GM12892 (cell line): ENCODE data around the gene KCNS1. TPM values are rescaled to one million over a fixed set of nuclear protein-coding genes. Genes with fewer than 3 reads are reported as not detected.
"Not testable (repeated sequence)": the region's sequence is repeated elsewhere in the genome, so short reads cannot be mapped to it uniquely, and the experiment has no call there.

Experiments
- DNase-seq: peaks from one replicate; pipeline ENCODE4 v3.0.0; 2011; ENCODE audit not compliant: insufficient read length
- FAIRE-seq: peaks from 2 replicates; lab custom pipeline; 2011; peaks lifted over from hg19 to GRCh38; lab: Jason Lieb, UNC
- POLR2A ChIP-seq: IDR thresholded peaks from 2 replicates; pipeline ENCODE4 v1.6.1; 2011; ENCODE audit warnings: low read depth, low read length, control low read depth
- POLR2AphosphoS5 ChIP-seq: IDR thresholded peaks from 2 replicates; pipeline ENCODE4 v1.6.1; 2011; ENCODE audit warnings: low read depth, low read length, control low read depth
- TAF1 ChIP-seq: IDR thresholded peaks from 2 replicates; pipeline ENCODE4 v1.6.1; 2011; ENCODE audit warnings: low read depth, mild to moderate bottlenecking, control low read depth, low read length, borderline replicate concordance
- polyA plus RNA-seq: library from polyadenylated mRNA; unstranded; fragments of >200 nt; gene quantifications from one replicate; pipeline ENCODE4 v1.2.1, GENCODE V29; 2012; ENCODE audit warnings: missing spikeins, inconsistent platforms; ENCODE audit not compliant: missing spikeins

Gene KCNS1
- 0.13 TPM for polyA plus RNA-seq

DNA sequence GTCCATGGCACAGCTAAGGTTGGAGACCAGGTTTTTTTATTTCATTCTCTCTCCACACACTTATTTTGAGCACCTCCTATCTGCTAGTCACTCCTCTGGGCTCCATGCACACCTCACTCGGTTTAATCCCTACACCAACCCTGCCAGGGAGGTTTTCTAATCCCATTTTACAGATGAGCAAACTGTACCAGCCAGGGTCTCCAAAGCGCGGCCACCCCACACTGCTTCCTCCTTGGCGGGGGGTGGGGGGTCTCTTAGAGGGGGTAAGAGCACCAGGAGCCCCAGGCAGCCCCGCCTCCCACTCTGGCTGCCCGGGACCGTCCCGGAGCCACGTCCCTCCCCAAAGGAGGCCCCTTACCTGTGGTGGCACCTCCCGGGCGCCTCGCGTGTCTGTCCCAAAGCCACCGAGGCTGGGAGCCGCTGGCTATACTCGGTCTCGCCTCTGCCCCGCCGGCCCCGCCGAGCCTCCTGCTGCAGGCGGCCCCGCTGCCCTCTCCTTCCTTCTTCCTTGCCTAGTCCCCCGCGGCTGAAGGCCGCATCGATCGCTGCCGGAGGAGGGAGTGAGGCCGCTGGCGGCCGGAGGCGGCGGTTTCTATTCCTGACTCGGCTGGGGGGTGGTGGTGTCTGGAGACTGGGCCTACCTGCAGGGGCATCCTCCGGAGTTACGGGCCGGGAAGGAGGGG lies at the start of gene KCNS1:
Gene KCNS1, minus strand, starts transcription at position 565 of the 683 bp plus-strand sequence. CDS start 1,891 bp downstream, outside the sequence.
- no peak for DNase-seq
- no peak for TF ChIP-seq POLR2AphosphoS5
- no peak for TF ChIP-seq TAF1
- TF ChIP-seq POLR2A = no peak
- no peak for FAIRE-seq

DNA sequence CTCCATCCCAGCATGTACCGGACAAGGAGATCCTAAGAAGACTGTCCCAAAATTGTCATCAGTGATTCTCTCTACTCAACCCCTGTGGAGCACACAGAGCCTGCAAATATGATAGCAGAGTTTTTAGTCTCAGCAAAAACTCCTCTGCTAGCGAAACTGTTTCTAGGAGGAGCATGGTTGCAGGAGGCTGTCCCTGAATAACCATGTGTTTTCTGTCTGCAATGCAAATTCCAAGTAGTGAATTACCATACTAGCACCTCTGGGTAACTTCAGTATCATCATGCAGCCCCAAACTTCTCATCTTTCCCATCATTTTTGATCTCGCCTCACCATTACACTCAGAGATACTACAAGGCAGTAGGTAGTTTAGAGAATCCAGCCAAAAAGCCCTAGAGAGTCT lies 48.1 kb upstream of the KCNS1 start:
- DNase-seq (no peak), FAIRE-seq (no peak)
- TF ChIP-seq TAF1 = no peak
- no peak for TF ChIP-seq POLR2A
- TF ChIP-seq POLR2AphosphoS5 = no peak

DNA sequence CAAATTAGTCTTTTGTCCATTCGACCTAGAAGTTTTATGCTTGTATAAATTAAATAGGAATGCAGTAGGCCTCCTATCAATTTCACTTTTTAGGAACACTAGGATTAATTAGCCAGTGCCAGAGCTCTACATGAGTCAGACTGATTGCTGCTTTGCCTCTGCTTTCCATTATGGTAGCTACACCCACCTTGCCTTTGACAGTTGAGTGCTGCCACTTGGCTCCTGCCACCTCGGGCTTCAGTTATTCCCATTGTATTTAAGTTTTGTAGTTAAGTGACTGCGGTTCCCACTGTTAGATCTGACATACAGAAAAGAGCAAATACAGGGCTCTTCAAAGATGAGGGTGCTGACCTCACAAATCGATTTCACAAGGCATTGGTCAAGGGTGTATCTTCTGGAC lies 39.9 kb upstream of the KCNS1 start:
- DNase-seq = no peak
- TF ChIP-seq POLR2AphosphoS5 = no peak
- TF ChIP-seq TAF1 = no peak
- TF ChIP-seq POLR2A = no peak
- FAIRE-seq = no peak

- DNase-seq, FAIRE-seq: not testable (repeated sequence)
Observed at GRCh38 chr20:45139733-45140375, 38.9 kb upstream of the KCNS1 start.

DNA sequence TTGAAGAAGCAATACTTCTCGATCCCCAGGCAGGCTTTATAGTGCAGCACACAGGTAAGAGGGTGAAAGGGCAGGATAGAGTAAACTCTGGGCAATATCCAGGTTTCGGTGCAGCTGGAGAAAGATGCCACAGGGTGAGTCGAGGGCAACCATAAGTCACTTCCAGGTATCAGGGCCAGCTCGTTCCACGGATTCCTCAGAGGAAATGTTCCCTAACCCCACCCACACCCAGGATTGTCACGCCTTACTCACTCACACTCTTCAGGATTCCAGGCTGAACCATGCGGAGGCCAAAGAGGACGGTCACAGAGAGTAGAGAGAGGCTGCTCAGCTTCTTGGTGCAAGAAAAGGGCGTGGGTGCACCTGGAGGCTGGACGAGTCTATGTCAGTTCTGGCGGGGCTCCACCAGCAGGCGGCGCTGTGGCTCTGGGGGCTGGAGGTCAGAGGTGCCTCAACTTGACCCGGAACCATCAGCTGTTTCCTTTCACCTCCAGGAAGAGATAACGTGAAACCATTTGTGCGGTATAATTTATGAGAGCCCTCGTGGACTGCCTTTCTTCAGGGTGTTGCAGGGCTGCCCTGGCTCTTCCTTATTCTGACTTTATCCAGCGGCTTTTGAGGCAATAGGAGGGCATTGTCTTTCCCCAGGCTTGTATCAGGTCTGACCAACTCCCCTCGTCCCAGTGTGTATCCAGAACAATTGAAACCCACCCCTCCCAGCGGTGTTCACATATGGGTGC lies 37.8 kb upstream of the KCNS1 start:
- FAIRE-seq = no peak
- no peak for TF ChIP-seq POLR2A
- no peak for TF ChIP-seq POLR2AphosphoS5
- TF ChIP-seq TAF1 = no peak
- DNase-seq = no peak

- FAIRE-seq = no peak
- no peak for TF ChIP-seq POLR2AphosphoS5
- TF ChIP-seq POLR2A = no peak
- TF ChIP-seq TAF1 = no peak
- DNase-seq = no peak
Observed at GRCh38 chr20:45136911-45137310, 36.0 kb upstream of the KCNS1 start.

DNA sequence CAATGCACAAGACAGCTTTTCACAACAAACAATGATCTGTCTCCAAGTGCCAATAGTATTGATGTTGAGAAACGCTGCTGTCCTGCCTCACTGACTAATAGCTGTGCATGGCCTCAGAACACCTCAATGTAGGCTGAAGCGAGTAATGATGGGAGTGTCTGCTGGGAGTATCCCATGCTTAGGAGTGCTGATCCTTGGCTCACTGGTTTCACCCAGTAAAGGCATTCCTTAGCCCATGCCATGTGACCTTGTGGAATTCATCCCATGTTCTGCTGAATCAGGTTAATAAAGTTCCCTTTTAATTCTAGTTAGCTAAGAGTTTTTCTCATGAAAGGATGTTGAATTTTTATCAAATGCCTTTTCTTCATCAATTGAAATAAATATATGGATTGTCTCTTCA lies 27.2 kb upstream of the KCNS1 start:
- FAIRE-seq = no peak
- no peak for TF ChIP-seq TAF1
- TF ChIP-seq POLR2AphosphoS5 = no peak
- TF ChIP-seq POLR2A = no peak
- DNase-seq = no peak

DNA sequence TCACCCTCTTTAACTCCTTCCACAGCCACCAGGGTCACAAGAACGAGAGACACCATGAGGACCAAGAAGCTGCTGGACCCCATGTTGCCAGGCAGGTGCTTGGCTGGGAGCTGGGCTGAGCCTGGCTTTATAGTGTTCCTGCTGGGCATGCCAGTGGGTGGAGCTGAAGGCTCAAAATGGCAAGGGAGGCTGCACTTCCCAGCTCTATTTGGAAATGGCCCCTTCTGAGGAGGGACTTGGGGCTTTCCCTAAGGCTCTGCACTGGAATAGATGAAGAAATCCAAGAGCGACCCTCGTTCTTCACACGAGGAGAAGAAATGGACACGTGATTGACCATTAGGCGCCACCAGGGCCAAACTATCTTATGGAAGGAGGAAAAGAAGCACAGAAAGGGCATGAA lies 23.4 kb upstream of the KCNS1 start, which contains the start of gene WFDC12:
Gene WFDC12, minus strand, starts transcription at position 101 of the 400 bp plus-strand sequence. Its CDS starts 18 bp downstream, at position 83.
- FAIRE-seq (no peak), DNase-seq (no peak)
- TF ChIP-seq POLR2A = no peak
- no peak for TF ChIP-seq TAF1
- no peak for TF ChIP-seq POLR2AphosphoS5

- FAIRE-seq (no peak), DNase-seq (no peak)
- no peak for TF ChIP-seq POLR2AphosphoS5
- TF ChIP-seq POLR2A = no peak
- TF ChIP-seq TAF1 = no peak
Observed at GRCh38 chr20:45121388-45121787, 20.5 kb upstream of the KCNS1 start.

DNA sequence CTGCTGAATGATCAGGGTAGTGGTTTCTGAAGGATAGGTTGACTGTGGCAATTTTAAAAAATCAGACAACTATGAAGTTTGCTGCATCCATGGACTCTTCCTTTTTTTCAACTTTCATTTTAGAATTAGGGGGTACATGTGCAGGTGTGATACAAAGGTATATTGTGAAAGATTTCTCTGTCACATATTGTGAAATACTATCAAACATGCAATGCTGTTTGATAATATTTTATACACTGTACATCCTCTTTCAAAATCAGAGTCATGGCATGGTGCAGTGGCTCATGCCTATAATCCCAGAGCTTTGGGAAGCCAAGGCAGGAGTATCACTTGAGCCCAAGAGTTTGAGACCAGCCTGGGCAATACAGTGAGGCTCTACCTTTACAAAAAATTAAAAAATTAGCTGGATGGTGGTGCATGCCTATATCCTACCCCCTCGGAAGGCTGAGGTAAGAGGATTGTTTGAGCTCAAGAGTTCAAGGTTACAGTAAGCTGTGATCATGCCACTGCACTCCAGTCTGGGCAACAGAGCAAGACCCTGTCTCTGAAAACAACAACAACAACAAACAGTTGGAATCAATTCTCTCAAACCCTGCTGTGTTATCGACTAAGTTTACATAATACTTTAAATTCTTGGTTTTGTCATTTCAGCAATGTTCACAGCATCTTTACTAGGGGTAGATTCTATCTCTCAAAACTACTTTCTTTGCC lies 18.8 kb upstream of the KCNS1 start:
- FAIRE-seq = no peak
- TF ChIP-seq TAF1 = no peak
- no peak for TF ChIP-seq POLR2AphosphoS5
- TF ChIP-seq POLR2A = no peak
- DNase-seq = no peak

GRCh38 chr20:45118028-45118427 lies 17.1 kb upstream of the KCNS1 start:
- no peak for TF ChIP-seq POLR2A
- no peak for TF ChIP-seq TAF1
- no peak for TF ChIP-seq POLR2AphosphoS5
- no peak for FAIRE-seq
- no peak for DNase-seq

GRCh38 chr20:45117581-45117980 lies 16.7 kb upstream of the KCNS1 start:
- TF ChIP-seq TAF1 (no peak), POLR2AphosphoS5 (no peak), POLR2A (no peak)
- DNase-seq (no peak), FAIRE-seq (no peak)
